ENCODE data around the gene LRRC53.

DNA sequence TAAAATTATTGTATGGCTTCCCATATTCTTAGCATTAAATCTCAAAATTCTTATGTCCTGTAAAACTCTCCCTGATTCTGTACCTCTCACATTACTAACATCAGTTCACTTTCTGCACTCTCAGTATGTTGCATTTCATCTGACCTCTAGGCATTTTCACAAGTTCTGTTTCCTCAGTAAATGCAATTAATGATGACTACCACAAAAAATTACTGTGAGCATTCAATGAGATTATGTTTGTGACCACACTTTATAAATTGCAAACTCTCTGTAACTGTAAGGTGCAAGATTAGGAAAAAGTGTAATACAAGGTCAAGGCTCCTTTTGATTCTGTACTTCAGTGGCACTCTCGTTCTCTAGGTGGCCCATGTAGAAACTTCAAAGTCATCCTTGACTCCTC lies 60.4 kb downstream of the LRRC53 start:
- TF ChIP-seq, protein P1, sequence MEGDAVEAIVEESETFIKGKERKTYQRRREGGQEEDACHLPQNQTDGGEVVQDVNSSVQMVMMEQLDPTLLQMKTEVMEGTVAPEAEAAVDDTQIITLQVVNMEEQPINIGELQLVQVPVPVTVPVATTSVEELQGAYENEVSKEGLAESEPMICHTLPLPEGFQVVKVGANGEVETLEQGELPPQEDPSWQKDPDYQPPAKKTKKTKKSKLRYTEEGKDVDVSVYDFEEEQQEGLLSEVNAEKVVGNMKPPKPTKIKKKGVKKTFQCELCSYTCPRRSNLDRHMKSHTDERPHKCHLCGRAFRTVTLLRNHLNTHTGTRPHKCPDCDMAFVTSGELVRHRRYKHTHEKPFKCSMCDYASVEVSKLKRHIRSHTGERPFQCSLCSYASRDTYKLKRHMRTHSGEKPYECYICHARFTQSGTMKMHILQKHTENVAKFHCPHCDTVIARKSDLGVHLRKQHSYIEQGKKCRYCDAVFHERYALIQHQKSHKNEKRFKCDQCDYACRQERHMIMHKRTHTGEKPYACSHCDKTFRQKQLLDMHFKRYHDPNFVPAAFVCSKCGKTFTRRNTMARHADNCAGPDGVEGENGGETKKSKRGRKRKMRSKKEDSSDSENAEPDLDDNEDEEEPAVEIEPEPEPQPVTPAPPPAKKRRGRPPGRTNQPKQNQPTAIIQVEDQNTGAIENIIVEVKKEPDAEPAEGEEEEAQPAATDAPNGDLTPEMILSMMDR (IDR thresholded peaks at IDR 0.05): no peak
- TF ChIP-seq POLR2A (IDR thresholded peaks at IDR 0.05): no peak
